ENCODE results near the gene MYLK4. TPM values are rescaled to one million over a fixed set of nuclear protein-coding genes. Genes with fewer than 3 reads are reported as not detected.
A peak's percentile ranks its signal among the peaks of the same experiment; 100 is the strongest.

Gene MYLK4
- total RNA-seq, 4 donors from 2014 or later: 1.2 to 6.4 (median 1.3) TPM

- no peak for DNase-seq
- TF ChIP-seq CTCF (IDR thresholded peaks at IDR 0.05): no peak
- no peak for TF ChIP-seq POLR2A (IDR thresholded peaks at IDR 0.05)
- Histone ChIP-seq H3K27me3 (no peaks in the 10 kb centered on the region), H3K27ac (peak overlapping the region; percentile 38 to 85), H3K9me3 (no peaks in the 10 kb centered on the region), H3K4me3 (no peak overlapping the region), H3K36me3 (no peaks in the 10 kb centered on the region), H3K4me1 (no peaks in the 10 kb centered on the region)
- intact Hi-C loops (cut with DNase I; ENCODE audit: low total_unique reads): no loop called here
Measured at GRCh38 chr6:2791450-2791974, 40.8 kb upstream of the MYLK4 start.

GRCh38 chr6:2790588-2791449, 40.1 kb upstream of the MYLK4 start:
- Histone ChIP-seq H3K4me1 (no peaks in the 10 kb centered on the region), H3K36me3 (no peaks in the 10 kb centered on the region), H3K27ac (peak overlapping the region; percentile 70 to 85), H3K9me3 (no peaks in the 10 kb centered on the region), H3K4me3 (peak overlapping the region in 1 of 2 donors; percentile 2), H3K27me3 (no peaks in the 10 kb centered on the region)
- intact Hi-C loops (cut with DNase I; ENCODE audit: low total_unique reads): no loop called here
- DNase-seq: peak; percentile 59 to 62
- TF ChIP-seq POLR2A (IDR thresholded peaks at IDR 0.05) (no peak), CTCF (IDR thresholded peaks at IDR 0.05) (peak; percentile 64 to 85 (median 71))

- Histone ChIP-seq H3K36me3 (no peaks in the 10 kb centered on the region), H3K27me3 (no peaks in the 10 kb centered on the region), H3K9me3 (no peaks in the 10 kb centered on the region), H3K4me1 (no peaks in the 10 kb centered on the region), H3K27ac (no peak overlapping the region), H3K4me3 (no peak overlapping the region)
- intact Hi-C loops (cut with DNase I; ENCODE audit: low total_unique reads): no loop called here
- no peak for DNase-seq
- TF ChIP-seq POLR2A (IDR thresholded peaks at IDR 0.05) (no peak), CTCF (IDR thresholded peaks at IDR 0.05) (no peak)
Measured at GRCh38 chr6:2786269-2786668, 35.5 kb upstream of the MYLK4 start.

GRCh38 chr6:2784930-2785329, 34.2 kb upstream of the MYLK4 start:
- no peaks in the 10 kb centered on the region for H3K27me3 ChIP-seq
- H3K36me3 ChIP-seq: no peaks in the 10 kb centered on the region
- no peaks in the 10 kb centered on the region for H3K9me3 ChIP-seq
- TF ChIP-seq CTCF (IDR thresholded peaks at IDR 0.05): no peak
- TF ChIP-seq POLR2A (IDR thresholded peaks at IDR 0.05): no peak
- intact Hi-C loops (cut with DNase I; ENCODE audit: low total_unique reads): no loop called here
- DNase-seq: no peak
- H3K4me1 ChIP-seq: no peaks in the 10 kb centered on the region
- no peak overlapping the region for H3K4me3 ChIP-seq
- no peak overlapping the region for H3K27ac ChIP-seq

GRCh38 chr6:2784061-2784460, 33.3 kb upstream of the MYLK4 start:
- H3K27ac ChIP-seq: no peak overlapping the region
- H3K9me3 ChIP-seq: no peaks in the 10 kb centered on the region
- H3K4me1 ChIP-seq: no peaks in the 10 kb centered on the region
- H3K36me3 ChIP-seq: no peaks in the 10 kb centered on the region
- no peak for DNase-seq
- no peak for TF ChIP-seq CTCF (IDR thresholded peaks at IDR 0.05)
- TF ChIP-seq POLR2A (IDR thresholded peaks at IDR 0.05): no peak
- no peak overlapping the region for H3K4me3 ChIP-seq
- H3K27me3 ChIP-seq: no peaks in the 10 kb centered on the region
- intact Hi-C loops (cut with DNase I; ENCODE audit: low total_unique reads): no loop called here
